ENCODE measurements around the gene NFU1.
A peak's percentile ranks its signal among the peaks of the same experiment; 100 is the strongest.
"Not testable (repeated sequence)": the region's sequence is repeated elsewhere in the genome, so short reads cannot be mapped to it uniquely, and the experiment has no call there.

NFU1 gene

GRCh38 chr2:69356471-69356870 lies 80.8 kb downstream of the NFU1 start:
- no peak for FAIRE-seq
- DNase-seq (ENCODE audit: extremely low spot score, insufficient read length, low read depth), result no peak

GRCh38 chr2:69354976-69355375 lies 82.3 kb downstream of the NFU1 start:
- FAIRE-seq; DNase-seq (ENCODE audit: extremely low spot score, insufficient read length, low read depth): not testable (repeated sequence)

GRCh38 chr2:69353360-69353759 lies 83.9 kb downstream of the NFU1 start:
- no peak for FAIRE-seq
- no peak for DNase-seq (ENCODE audit: extremely low spot score, insufficient read length, low read depth)

GRCh38 chr2:69348781-69349180 lies 88.5 kb downstream of the NFU1 start:
- no peak for DNase-seq (ENCODE audit: extremely low spot score, insufficient read length, low read depth)
- FAIRE-seq, result peak; percentile 24

Measured in GM18507 (cell line).